Measurements from ENCODE around the gene RASL10A. TPM values are rescaled to one million over a fixed set of nuclear protein-coding genes. Genes with fewer than 3 reads are reported as not detected.

The RASL10A gene
- total RNA-seq, 2 experiments from 2014 or later, result 2.7 to 23.7 TPM

GRCh38 chr22:29300467-29300806 is 15.1 kb downstream of the RASL10A start:
- Histone ChIP-seq H3K36me3 (ENCODE audit: insufficient read depth, low read length) (peaks cover 63% of the 10 kb centered on the region), H2AFZ (ENCODE audit: low read length) (no peak overlapping the region), H3K79me2 (ENCODE audit: insufficient read depth, low read depth, low read length) (no peaks in the 10 kb centered on the region), H3K9me3 (ENCODE audit: low read length) (no peaks in the 10 kb centered on the region), H3K9me2 (ENCODE audit: insufficient read depth, low read length) (no peaks in the 10 kb centered on the region), H3K4me3 (ENCODE audit: low read depth, low read length, poor library complexity, severe bottlenecking) (no peak overlapping the region), H4K20me1 (ENCODE audit: insufficient read depth, low read length) (no peaks in the 10 kb centered on the region; the same call in 1 of the 2 replicates), H3K27ac (ENCODE audit: low read depth, low read length, poor library complexity, severe bottlenecking) (no peak overlapping the region), H3K4me1 (ENCODE audit: insufficient read depth, low read length, poor library complexity, severe bottlenecking) (no peaks in the 10 kb centered on the region), H3K4me2 (ENCODE audit: low read length) (no peak overlapping the region)
- ChIA-PET POLR2A (no interaction called here), CTCF (ENCODE audit: unreplicated experiment) (no interaction called here)
- intact Hi-C loops (cut with micrococcal nuclease; ENCODE audit: unreplicated experiment), result loop anchor here (10.0 kb wide), 1 partner anchor 224 kb away; no protein-coding TSS in a partner anchor
- no TSS peak for BruUV-seq (replicated peaks)
- TF ChIP-seq, protein P1, sequence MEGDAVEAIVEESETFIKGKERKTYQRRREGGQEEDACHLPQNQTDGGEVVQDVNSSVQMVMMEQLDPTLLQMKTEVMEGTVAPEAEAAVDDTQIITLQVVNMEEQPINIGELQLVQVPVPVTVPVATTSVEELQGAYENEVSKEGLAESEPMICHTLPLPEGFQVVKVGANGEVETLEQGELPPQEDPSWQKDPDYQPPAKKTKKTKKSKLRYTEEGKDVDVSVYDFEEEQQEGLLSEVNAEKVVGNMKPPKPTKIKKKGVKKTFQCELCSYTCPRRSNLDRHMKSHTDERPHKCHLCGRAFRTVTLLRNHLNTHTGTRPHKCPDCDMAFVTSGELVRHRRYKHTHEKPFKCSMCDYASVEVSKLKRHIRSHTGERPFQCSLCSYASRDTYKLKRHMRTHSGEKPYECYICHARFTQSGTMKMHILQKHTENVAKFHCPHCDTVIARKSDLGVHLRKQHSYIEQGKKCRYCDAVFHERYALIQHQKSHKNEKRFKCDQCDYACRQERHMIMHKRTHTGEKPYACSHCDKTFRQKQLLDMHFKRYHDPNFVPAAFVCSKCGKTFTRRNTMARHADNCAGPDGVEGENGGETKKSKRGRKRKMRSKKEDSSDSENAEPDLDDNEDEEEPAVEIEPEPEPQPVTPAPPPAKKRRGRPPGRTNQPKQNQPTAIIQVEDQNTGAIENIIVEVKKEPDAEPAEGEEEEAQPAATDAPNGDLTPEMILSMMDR (conservative IDR thresholded peaks at IDR 0.05; ENCODE audit: low read length), result no peak
- no peak for TF ChIP-seq EZH2phosphoT487 (IDR thresholded peaks at IDR 0.05; ENCODE audit: borderline replicate concordance, low read depth, low read length)
- no peak for DNase-seq (ENCODE audit: low spot score)

DNA sequence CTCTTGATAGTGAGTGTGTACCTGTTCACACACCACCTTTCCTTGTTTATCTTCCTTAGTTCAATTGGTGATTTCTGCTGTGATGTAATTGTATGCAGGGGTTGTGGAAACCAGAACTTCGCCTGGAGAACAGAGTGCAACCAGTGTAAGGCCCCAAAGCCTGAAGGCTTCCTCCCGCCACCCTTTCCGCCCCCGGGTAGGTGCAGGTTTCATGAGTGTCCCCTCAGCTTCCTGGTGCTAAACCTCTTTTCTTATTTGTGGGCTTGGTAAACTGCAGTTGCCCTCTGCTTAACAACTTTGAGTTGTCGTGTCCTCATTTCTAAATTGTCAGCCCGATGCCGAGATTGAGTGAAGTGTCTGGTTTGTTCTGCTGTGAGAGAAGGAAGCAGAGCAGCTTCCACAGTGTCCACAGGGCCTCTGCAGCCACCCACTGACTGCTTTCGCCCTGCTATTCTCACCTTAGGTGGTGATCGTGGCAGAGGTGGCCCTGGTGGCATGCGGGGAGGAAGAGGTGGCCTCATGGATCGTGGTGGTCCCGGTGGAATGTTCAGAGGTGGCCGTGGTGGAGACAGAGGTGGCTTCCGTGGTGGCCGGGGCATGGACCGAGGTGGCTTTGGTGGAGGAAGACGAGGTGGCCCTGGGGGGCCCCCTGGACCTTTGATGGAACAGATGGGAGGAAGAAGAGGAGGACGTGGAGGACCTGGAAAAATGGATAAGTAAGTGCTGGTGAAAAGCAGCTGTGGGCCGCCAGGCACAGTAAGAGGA is 16.2 kb downstream of the RASL10A start:
- no peak for DNase-seq (ENCODE audit: low spot score)
- H3K27ac ChIP-seq (ENCODE audit: low read depth, low read length, poor library complexity, severe bottlenecking), result no peak overlapping the region
- no peak overlapping the region for H3K4me3 ChIP-seq (ENCODE audit: low read depth, low read length, poor library complexity, severe bottlenecking)
- no peaks in the 10 kb centered on the region for H3K9me2 ChIP-seq (ENCODE audit: insufficient read depth, low read length)
- POLR2A ChIA-PET, result no interaction called here
- no peaks in the 10 kb centered on the region; the same call in 1 of the 2 replicates for H4K20me1 ChIP-seq (ENCODE audit: insufficient read depth, low read length)
- CTCF ChIA-PET (ENCODE audit: unreplicated experiment), result no interaction called here
- no TSS peak for BruUV-seq (replicated peaks)
- peaks cover 74% of the 10 kb centered on the region for H3K36me3 ChIP-seq (ENCODE audit: insufficient read depth, low read length)
- no peaks in the 10 kb centered on the region for H3K4me1 ChIP-seq (ENCODE audit: insufficient read depth, low read length, poor library complexity, severe bottlenecking)
- H3K9me3 ChIP-seq (ENCODE audit: low read length), result no peaks in the 10 kb centered on the region
- intact Hi-C loops (cut with micrococcal nuclease; ENCODE audit: unreplicated experiment), result no loop called here
- H3K4me2 ChIP-seq (ENCODE audit: low read length), result no peak overlapping the region
- H2AFZ ChIP-seq (ENCODE audit: low read length), result no peak overlapping the region
- no peak for TF ChIP-seq EZH2phosphoT487 (IDR thresholded peaks at IDR 0.05; ENCODE audit: borderline replicate concordance, low read depth, low read length)
- TF ChIP-seq, protein P1 (conservative IDR thresholded peaks at IDR 0.05; ENCODE audit: low read length), result no peak
- no peaks in the 10 kb centered on the region for H3K79me2 ChIP-seq (ENCODE audit: insufficient read depth, low read depth, low read length)

- ChIA-PET CTCF (ENCODE audit: unreplicated experiment) (no interaction called here), POLR2A (no interaction called here)
- Histone ChIP-seq H2AFZ (ENCODE audit: low read length) (no peak overlapping the region), H4K20me1 (ENCODE audit: insufficient read depth, low read length) (no peaks in the 10 kb centered on the region; the same call in 1 of the 2 replicates), H3K9me3 (ENCODE audit: low read length) (no peaks in the 10 kb centered on the region), H3K9me2 (ENCODE audit: insufficient read depth, low read length) (no peaks in the 10 kb centered on the region), H3K79me2 (ENCODE audit: insufficient read depth, low read depth, low read length) (no peaks in the 10 kb centered on the region), H3K36me3 (ENCODE audit: insufficient read depth, low read length) (peaks cover 81% of the 10 kb centered on the region), H3K4me3 (ENCODE audit: low read depth, low read length, poor library complexity, severe bottlenecking) (no peak overlapping the region), H3K4me2 (ENCODE audit: low read length) (no peak overlapping the region), H3K4me1 (ENCODE audit: insufficient read depth, low read length, poor library complexity, severe bottlenecking) (no peaks in the 10 kb centered on the region), H3K27ac (ENCODE audit: low read depth, low read length, poor library complexity, severe bottlenecking) (no peak overlapping the region)
- TF ChIP-seq, protein P1 (conservative IDR thresholded peaks at IDR 0.05; ENCODE audit: low read length), result no peak
- TF ChIP-seq EZH2phosphoT487 (IDR thresholded peaks at IDR 0.05; ENCODE audit: borderline replicate concordance, low read depth, low read length), result no peak
- BruUV-seq (replicated peaks), result no TSS peak
- intact Hi-C loops (cut with micrococcal nuclease; ENCODE audit: unreplicated experiment), result no loop called here
- no peak for DNase-seq (ENCODE audit: low spot score)
These were observed 16.9 kb downstream of the RASL10A start for GRCh38 chr22:29298641-29299040.
